ENCODE measurements around the gene SKI.
A peak's percentile ranks its signal among the peaks of the same experiment; 100 is the strongest.

SKI gene

DNA sequence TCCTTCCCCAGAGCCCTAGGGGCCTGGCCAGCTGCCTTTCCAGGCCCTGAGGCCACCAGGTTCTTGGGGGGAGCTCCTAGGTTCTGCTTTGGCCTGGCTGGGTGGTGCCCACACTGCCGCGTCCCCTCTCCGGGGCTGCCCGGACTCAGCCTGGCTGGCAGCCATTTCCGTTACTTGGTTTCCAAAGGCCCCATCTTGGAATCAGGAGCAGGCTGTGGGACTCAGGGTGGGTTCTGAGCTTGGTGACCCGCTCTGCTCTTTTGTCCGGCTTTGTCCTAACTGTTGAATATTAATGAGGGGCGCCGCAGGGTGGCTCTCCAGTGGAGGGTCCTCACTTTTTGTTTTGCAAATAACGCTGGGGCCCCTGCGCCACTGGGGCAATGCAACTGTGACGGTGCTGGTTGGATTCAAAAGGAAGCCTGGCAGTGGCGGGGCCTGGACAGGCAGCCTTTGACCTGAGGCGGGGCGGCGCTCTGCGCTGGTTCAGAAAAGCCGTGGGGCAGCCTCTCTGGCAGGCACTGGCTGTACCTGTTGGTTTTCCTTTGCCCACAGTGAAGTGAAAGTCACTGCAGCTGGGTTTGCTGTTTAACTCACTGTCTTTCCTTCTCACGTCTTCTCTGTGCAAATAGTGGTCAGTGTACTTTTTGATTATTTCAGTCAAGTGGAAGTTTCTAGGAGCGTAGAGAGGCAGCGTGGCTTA is 20.2 kb downstream of the SKI start:
- peaks cover 13 to 93% (median 83%) of the 10 kb centered on the region in 4 donors for H3K4me1 ChIP-seq
- peak in 1 of 2 donors; percentile 23 for DNase-seq
- no peaks in the 10 kb centered on the region for H3K9me3 ChIP-seq
- TF ChIP-seq, protein P1, sequence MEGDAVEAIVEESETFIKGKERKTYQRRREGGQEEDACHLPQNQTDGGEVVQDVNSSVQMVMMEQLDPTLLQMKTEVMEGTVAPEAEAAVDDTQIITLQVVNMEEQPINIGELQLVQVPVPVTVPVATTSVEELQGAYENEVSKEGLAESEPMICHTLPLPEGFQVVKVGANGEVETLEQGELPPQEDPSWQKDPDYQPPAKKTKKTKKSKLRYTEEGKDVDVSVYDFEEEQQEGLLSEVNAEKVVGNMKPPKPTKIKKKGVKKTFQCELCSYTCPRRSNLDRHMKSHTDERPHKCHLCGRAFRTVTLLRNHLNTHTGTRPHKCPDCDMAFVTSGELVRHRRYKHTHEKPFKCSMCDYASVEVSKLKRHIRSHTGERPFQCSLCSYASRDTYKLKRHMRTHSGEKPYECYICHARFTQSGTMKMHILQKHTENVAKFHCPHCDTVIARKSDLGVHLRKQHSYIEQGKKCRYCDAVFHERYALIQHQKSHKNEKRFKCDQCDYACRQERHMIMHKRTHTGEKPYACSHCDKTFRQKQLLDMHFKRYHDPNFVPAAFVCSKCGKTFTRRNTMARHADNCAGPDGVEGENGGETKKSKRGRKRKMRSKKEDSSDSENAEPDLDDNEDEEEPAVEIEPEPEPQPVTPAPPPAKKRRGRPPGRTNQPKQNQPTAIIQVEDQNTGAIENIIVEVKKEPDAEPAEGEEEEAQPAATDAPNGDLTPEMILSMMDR (IDR thresholded peaks at IDR 0.05), result no peak
- H3K27ac ChIP-seq, result peak overlapping the region; percentile 38 to 42
- H3K4me3 ChIP-seq, result peak overlapping the region; percentile 22 to 25
- peaks cover 0 to 3% (median 0%) of the 10 kb centered on the region in 3 donors for H3K36me3 ChIP-seq
- intact Hi-C loops (cut with DNase I; ENCODE audit: low total_unique reads), result no loop called here
- H3K27me3 ChIP-seq, result no peaks in the 10 kb centered on the region

DNA sequence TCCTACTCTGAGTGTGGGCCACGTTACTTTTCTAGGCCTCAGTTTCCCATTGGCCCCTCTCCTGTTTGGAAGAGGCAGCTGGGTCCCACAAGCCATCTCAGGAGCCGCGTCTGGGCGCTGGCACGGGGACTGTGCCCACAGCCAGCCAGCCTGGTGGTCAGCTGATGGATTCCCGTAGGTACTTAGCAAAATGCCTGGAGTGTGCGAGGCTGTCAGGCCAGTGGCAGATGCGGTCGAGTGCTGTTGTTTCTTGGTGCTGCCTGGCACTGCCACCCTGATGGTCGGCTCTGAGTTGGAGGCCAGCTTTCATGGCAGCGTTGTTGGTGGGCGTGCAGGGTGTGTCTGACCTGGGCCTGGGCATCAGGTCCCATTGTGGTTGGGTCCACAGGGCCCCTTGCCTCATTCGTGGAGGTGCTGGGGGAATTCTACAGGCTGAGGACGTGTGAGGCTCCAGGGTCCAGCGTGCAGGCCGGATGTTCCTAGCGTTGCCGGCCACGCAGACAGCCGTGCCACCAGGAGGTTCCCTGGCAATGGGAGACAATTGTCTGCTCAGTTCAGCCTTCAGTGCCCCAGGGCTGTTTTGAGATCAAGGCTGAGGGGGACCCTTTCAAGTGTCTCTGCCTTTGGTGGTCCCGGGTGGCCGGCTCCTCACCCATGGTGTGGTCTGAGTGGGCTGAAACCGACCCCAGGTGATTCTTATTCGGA is 20.9 kb downstream of the SKI start:
- TF ChIP-seq, protein P1 (IDR thresholded peaks at IDR 0.05), result no peak
- Histone ChIP-seq H3K4me1 (peaks cover 13 to 93% (median 83%) of the 10 kb centered on the region in 4 donors), H3K27ac (peak overlapping the region; percentile 38 to 42), H3K9me3 (no peaks in the 10 kb centered on the region), H3K36me3 (peaks cover 0 to 10% (median 4%) of the 10 kb centered on the region in 3 donors), H3K27me3 (no peaks in the 10 kb centered on the region), H3K4me3 (no peak overlapping the region)
- intact Hi-C loops (cut with DNase I; ENCODE audit: low total_unique reads), result no loop called here
- DNase-seq, result no peak

DNA sequence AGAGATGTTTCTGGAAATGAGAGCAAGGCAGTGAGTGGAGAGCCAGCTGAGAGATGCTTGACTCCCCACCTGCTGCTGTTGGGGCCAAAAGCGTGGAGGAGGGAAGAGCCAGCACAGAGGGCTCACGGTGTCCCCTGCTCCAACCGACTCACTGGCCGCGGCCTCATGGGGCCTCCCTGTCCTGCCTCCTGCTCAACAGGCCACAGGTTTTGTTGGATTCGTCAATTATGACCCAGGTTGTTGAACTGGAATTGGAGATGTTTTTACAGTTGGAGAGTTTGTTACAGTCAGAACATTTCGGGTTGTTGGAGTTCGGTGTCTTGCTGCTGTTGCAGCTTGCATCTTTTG is 21.4 kb downstream of the SKI start:
- no peak for DNase-seq
- Histone ChIP-seq H3K27me3 (no peaks in the 10 kb centered on the region), H3K27ac (peak overlapping the region in 1 of 2 donors; percentile 42), H3K4me3 (no peak overlapping the region), H3K4me1 (peaks cover 13 to 93% (median 87%) of the 10 kb centered on the region in 4 donors), H3K36me3 (peaks cover 0 to 13% (median 7%) of the 10 kb centered on the region in 3 donors), H3K9me3 (no peaks in the 10 kb centered on the region)
- intact Hi-C loops (cut with DNase I; ENCODE audit: low total_unique reads), result no loop called here
- TF ChIP-seq, protein P1 (IDR thresholded peaks at IDR 0.05), result no peak

DNA sequence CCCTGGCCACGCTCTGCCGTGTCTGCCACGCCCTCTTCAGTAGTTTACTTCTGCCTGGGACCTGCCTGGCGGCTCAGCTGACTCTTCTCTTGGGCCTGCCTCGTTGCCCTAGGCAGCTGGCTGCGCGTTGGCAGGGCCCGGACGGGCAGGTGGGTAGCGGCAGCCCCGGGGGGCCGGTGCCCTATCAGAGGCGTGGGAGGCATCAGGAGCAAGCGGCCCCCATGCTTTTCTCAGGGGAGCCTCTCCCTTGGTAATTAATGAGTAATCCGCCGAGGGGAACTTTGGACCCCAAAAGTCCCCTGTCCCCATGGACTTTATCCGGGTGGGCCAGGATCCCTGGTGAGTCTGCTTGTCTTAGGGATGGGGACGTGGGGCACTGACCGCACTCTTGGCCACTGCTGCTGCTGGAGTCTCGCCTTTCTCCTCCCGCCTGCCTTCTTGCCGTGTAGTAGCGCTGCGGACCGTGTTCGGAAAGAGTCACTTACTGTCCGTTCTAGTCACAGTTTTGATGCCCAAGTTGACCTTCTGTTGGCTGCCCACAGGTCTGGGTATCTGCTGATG is 22.7 kb downstream of the SKI start:
- Histone ChIP-seq H3K9me3 (peaks cover 0 to 3% (median 0%) of the 10 kb centered on the region in 3 donors), H3K4me1 (peaks cover 13 to 100% (median 91%) of the 10 kb centered on the region in 4 donors), H3K27me3 (no peaks in the 10 kb centered on the region), H3K36me3 (peaks cover 0 to 13% (median 7%) of the 10 kb centered on the region in 3 donors), H3K27ac (peak overlapping the region; percentile 15 to 17), H3K4me3 (peak overlapping the region in 1 of 2 donors; percentile 7)
- DNase-seq, result no peak
- TF ChIP-seq, protein P1 (IDR thresholded peaks at IDR 0.05), result no peak
- intact Hi-C loops (cut with DNase I; ENCODE audit: low total_unique reads), result no loop called here

DNA sequence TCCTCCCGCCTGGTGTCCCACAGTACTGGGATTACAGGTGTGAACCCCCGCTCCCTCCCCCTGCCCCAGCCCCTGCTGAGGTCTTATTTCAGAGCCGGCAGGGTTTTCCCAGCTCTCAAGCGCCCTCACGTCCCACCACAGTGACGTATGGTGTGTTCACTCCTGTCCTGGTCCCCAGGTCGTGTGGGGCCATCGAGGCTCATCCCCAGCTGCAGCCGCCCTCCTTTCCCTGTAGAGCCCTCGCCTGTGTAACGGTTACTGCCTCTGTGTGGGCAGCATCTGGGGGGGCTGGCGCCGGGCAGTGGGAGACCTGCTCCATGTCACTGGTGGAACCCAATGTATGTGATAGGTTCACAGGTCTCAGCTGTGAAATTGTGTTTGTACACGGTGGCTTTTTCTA is 23.2 kb downstream of the SKI start:
- no peak for DNase-seq
- TF ChIP-seq, protein P1 (IDR thresholded peaks at IDR 0.05), result no peak
- peaks cover 0 to 4% (median 0%) of the 10 kb centered on the region in 3 donors for H3K9me3 ChIP-seq
- intact Hi-C loops (cut with DNase I; ENCODE audit: low total_unique reads), result no loop called here
- no peak overlapping the region for H3K4me3 ChIP-seq
- no peaks in the 10 kb centered on the region for H3K27me3 ChIP-seq
- H3K4me1 ChIP-seq, result peaks cover 7 to 100% (median 93%) of the 10 kb centered on the region in 4 donors
- peak overlapping the region; percentile 15 to 17 for H3K27ac ChIP-seq
- peaks cover 0 to 13% (median 7%) of the 10 kb centered on the region in 3 donors for H3K36me3 ChIP-seq

Data from tibial artery (tissue), 4 donors.